Duodenal mucosa (tissue), 2 donors: ENCODE measurements around the gene PCSK6.

Source experiments
- H3K27ac ChIP-seq: one replicate; pipeline ENCODE4 v1.7.0; 2013; ENCODE audit warnings: low read depth, low read length
- H3K27me3 ChIP-seq, 2 donors: one replicate each; pipeline ENCODE4 v1.7.0; 2013; ENCODE audit warnings: low read length in 2 of 2, control low read depth in 1 of 2; ENCODE audit not compliant: insufficient read depth in 2 of 2, control insufficient read depth in 1 of 2
- H3K36me3 ChIP-seq, 2 donors: one replicate each; pipeline ENCODE4 v1.7.0; 2013; ENCODE audit warnings: low read length in 2 of 2, control low read depth in 1 of 2; ENCODE audit not compliant: insufficient read depth in 2 of 2, control insufficient read depth in 1 of 2
- H3K4me1 ChIP-seq, 2 donors: one replicate each; pipeline ENCODE4 v1.7.0; 2013; ENCODE audit warnings: low read length in 2 of 2, control low read depth in 1 of 2; ENCODE audit not compliant: insufficient read depth in 2 of 2, control insufficient read depth in 1 of 2
- H3K4me3 ChIP-seq, 2 donors: one replicate each; pipeline ENCODE4 v1.7.0; 2013; ENCODE audit warnings: low read length in 2 of 2, low read depth in 1 of 2
- H3K9ac ChIP-seq, 2 donors: one replicate each; pipeline ENCODE4 v1.7.0; 2013; ENCODE audit warnings: low read length in 2 of 2, low read depth in 1 of 2
- H3K9me3 ChIP-seq, 2 donors: one replicate each; pipeline ENCODE4 v1.7.0; 2013; ENCODE audit warnings: low read length in 2 of 2, control low read depth in 1 of 2; ENCODE audit not compliant: control insufficient read depth in 1 of 2

The PCSK6 gene

DNA sequence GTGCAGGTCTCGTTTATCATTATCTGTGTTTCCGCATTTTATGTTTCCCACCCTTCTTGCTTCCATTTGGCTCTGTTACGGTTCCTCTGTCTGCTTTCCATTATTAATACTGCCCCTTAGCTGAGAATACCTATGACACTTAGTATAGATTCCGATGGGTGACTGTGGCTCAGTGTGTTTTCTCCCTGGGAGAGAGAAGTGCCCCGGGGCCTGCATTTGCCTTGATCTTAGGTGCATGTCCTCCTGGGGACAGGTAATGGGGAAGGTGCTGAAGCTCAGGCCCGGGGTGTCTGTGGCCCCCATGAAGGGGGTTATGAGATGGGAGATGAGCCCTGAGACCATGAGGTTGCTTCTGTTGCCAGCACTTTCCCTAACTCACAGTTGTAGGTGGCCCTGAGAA is 43.4 kb upstream of the PCSK6 start:
- peaks cover 13 to 14% of the 10 kb centered on the region in 2 donors for H3K4me1 ChIP-seq
- H3K9ac ChIP-seq: no peak overlapping the region

DNA sequence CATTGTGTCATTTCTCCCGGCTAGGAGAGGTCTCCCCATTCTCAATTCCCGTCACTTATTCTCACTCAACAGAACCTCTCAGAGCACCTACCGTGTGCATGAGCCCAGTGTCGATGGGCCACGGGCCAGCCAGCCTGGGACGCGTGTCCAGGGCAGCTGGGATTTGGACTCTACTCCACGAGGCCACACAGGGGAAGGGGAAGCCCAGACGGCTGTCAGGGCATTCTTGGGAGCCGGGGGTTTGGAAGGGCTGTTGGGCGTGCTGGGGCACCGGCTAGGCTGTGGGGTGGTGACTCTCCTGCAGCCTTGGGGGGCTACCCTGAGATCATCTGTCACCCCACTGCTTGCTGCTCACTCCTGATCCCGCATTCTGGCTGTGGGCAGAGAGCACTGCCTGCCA is 41.7 kb upstream of the PCSK6 start:
- Histone ChIP-seq H3K27me3 (no peaks in the 10 kb centered on the region), H3K4me1 (peaks cover 24 to 26% of the 10 kb centered on the region in 2 donors), H3K9me3 (no peaks in the 10 kb centered on the region), H3K4me3 (no peak overlapping the region), H3K9ac (no peak overlapping the region), H3K36me3 (no peaks in the 10 kb centered on the region), H3K27ac (no peak overlapping the region)

More for the DNA sequence above, 43.4 kb upstream of the PCSK6 start:
- no peaks in the 10 kb centered on the region for H3K36me3 ChIP-seq
- no peak overlapping the region for H3K27ac ChIP-seq
- H3K9me3 ChIP-seq: no peaks in the 10 kb centered on the region
- no peaks in the 10 kb centered on the region for H3K27me3 ChIP-seq
- no peak overlapping the region for H3K4me3 ChIP-seq

- Histone ChIP-seq H3K27me3 (no peaks in the 10 kb centered on the region), H3K36me3 (no peaks in the 10 kb centered on the region), H3K9ac (no peak overlapping the region), H3K27ac (no peak overlapping the region), H3K4me3 (no peak overlapping the region), H3K4me1 (peaks cover 24 to 26% of the 10 kb centered on the region in 2 donors), H3K9me3 (no peaks in the 10 kb centered on the region)
Observed at GRCh38 chr15:101530224-101530958, 40.9 kb upstream of the PCSK6 start.

DNA sequence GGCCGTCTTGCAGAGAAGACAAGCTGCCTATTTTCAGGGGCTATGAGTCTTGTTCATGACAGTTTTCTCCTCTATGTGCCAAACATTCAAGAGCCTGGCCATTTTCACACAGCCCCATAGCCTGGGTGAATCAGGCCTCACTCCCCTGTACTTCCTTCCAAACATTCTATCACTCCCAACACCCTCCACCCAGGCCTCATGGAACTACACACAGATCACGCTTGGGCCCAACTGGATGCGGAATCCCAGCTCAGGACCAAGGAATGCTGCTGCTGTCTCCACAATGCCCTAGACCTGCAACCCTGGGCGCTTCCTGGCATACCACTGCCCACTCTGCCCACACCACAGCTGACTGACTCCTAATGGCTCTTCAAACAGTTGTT is 39.4 kb upstream of the PCSK6 start:
- Histone ChIP-seq H3K27me3 (no peaks in the 10 kb centered on the region), H3K9me3 (no peaks in the 10 kb centered on the region), H3K4me3 (no peak overlapping the region), H3K9ac (no peak overlapping the region), H3K27ac (no peak overlapping the region), H3K36me3 (no peaks in the 10 kb centered on the region), H3K4me1 (peaks cover 24 to 26% of the 10 kb centered on the region in 2 donors)

GRCh38 chr15:101528108-101528916 is 38.8 kb upstream of the PCSK6 start:
- Histone ChIP-seq H3K9ac (no peak overlapping the region), H3K36me3 (no peaks in the 10 kb centered on the region), H3K4me3 (peak overlapping the region; percentile 40 to 50), H3K4me1 (peaks cover 24 to 26% of the 10 kb centered on the region in 2 donors), H3K27ac (peak overlapping the region; percentile 27), H3K27me3 (no peaks in the 10 kb centered on the region), H3K9me3 (no peaks in the 10 kb centered on the region)

- no peak overlapping the region for H3K9ac ChIP-seq
- no peaks in the 10 kb centered on the region for H3K27me3 ChIP-seq
- no peaks in the 10 kb centered on the region for H3K36me3 ChIP-seq
- H3K9me3 ChIP-seq: no peaks in the 10 kb centered on the region
- peaks cover 24 to 26% of the 10 kb centered on the region in 2 donors for H3K4me1 ChIP-seq
- no peak overlapping the region for H3K27ac ChIP-seq
- H3K4me3 ChIP-seq: no peak overlapping the region
Observed at GRCh38 chr15:101526890-101527289, 37.4 kb upstream of the PCSK6 start.

DNA sequence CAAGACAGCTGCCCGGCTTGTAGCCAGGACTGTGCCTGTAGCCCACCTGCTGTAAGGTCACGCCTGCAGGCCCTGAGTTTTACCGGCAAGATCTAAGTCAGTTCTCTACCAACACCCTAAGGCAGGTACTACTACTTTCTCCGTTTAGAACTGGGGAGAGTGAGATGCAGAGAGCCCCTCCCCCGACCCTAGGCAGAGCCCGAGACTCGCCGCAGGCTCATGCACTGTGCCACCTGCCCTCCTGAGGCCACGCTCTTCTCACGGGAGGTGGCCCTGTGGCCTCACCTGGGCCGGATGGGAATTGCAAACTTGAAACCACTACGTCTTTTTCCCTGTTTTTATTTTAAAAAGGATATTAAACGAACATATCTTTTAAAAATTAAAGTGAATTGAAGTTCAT is 36.9 kb upstream of the PCSK6 start:
- Histone ChIP-seq H3K4me3 (no peak overlapping the region), H3K36me3 (no peaks in the 10 kb centered on the region), H3K4me1 (peaks cover 26% of the 10 kb centered on the region in 2 donors), H3K27ac (no peak overlapping the region), H3K9me3 (no peaks in the 10 kb centered on the region), H3K27me3 (no peaks in the 10 kb centered on the region), H3K9ac (no peak overlapping the region)

DNA sequence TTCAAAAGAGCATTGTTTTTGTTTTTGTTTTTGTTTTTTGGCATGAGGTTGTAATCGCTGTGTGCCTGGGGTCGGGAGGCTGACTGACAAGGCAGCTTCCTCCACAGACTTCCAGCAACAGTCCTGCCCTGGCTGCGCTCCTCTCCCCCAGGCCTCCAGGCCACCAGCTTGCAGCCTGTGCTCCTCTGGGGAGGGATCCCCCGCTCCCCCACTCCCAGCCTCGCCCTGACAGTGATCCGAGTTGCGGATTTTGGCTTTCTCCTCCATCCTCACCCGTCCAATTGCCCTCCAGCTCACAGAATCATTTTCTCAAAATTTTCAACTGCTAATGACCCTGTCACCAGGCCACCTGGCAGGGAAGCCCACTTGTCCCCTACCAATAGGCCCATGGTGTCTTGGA is 36.5 kb upstream of the PCSK6 start:
- H3K4me3 ChIP-seq: no peak overlapping the region
- no peaks in the 10 kb centered on the region for H3K9me3 ChIP-seq
- H3K36me3 ChIP-seq: no peaks in the 10 kb centered on the region
- peaks cover 26 to 30% of the 10 kb centered on the region in 2 donors for H3K4me1 ChIP-seq
- no peaks in the 10 kb centered on the region for H3K27me3 ChIP-seq
- no peak overlapping the region for H3K9ac ChIP-seq
- H3K27ac ChIP-seq: no peak overlapping the region

GRCh38 chr15:101525087-101525669 is 35.7 kb upstream of the PCSK6 start:
- Histone ChIP-seq H3K9me3 (no peaks in the 10 kb centered on the region), H3K4me1 (peaks cover 26 to 33% of the 10 kb centered on the region in 2 donors), H3K27ac (no peak overlapping the region), H3K4me3 (no peak overlapping the region), H3K27me3 (no peaks in the 10 kb centered on the region), H3K9ac (no peak overlapping the region), H3K36me3 (no peaks in the 10 kb centered on the region)

- H3K36me3 ChIP-seq: no peaks in the 10 kb centered on the region
- peaks cover 19 to 26% of the 10 kb centered on the region in 2 donors for H3K4me1 ChIP-seq
- no peak overlapping the region for H3K4me3 ChIP-seq
- no peak overlapping the region for H3K9ac ChIP-seq
- H3K27me3 ChIP-seq: no peaks in the 10 kb centered on the region
- H3K9me3 ChIP-seq: no peaks in the 10 kb centered on the region
- no peak overlapping the region for H3K27ac ChIP-seq
Observed at GRCh38 chr15:101523560-101523940, 34.0 kb upstream of the PCSK6 start.
